ENCODE data around the gene MALSU1. TPM values are rescaled to one million over a fixed set of nuclear protein-coding genes. Genes with fewer than 3 reads are reported as not detected.

The MALSU1 gene
- polyA plus RNA-seq, 1 of the 3 experiments (the other 2 are of a cell fraction), result 102 TPM

DNA sequence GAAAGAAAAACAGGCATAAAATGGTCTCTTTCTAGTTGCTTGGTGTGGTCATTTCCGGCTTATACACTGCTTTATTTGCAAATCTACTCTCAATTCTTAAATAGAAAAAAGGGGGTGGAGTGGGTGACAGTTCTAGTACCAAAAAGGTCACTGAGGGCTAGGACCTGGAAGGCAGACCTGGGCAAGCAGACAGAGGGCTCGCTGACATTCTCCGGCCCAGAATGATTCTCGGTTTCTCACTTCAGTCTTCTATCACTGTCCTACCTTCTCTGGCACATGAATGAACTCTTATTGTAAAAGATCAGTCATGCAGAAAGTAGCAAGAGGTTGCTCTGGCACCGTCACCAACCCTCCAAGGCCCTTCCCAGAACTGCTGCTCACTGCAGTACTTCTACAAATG lies 54.0 kb downstream of the MALSU1 start (continued):
- no peak for TF ChIP-seq NRF1 (IDR thresholded peaks at IDR 0.05; ENCODE audit: low read depth, low read length)

DNA sequence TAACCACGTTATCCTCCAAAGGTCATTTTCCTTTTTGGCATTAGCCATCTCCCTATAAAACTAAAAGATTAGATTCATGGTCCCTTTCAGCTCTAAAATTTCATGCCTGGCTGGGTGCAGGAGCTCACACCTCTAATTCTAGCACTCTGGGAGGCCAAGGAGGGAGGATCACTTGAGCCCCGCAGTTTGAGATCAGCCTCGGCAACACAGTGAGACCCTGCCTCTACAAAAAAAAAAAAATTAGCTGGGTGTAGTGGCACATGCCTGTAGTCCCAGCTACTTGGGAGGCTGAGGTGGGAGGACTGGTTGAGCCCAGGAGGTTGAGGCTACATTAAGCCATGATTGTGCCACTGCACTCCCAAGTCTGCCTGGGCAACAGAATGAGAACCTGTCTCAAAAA lies 57.0 kb downstream of the MALSU1 start:
- Histone ChIP-seq H3K79me2 (ENCODE audit: insufficient read depth) (peaks cover 78% of the 10 kb centered on the region), H3K4me2 (no peak overlapping the region), H3K27ac (ENCODE audit: low read depth in 2 of 2, low read length in 1 of 2) (peak overlapping the region in 1 of 2 experiments; percentile 58; a peak in 2 of 4 replicates), H4K20me1 (ENCODE audit: insufficient read depth) (peaks cover 10% of the 10 kb centered on the region; the same call in 1 of the 2 replicates), H3K4me1 (ENCODE audit: control insufficient read depth in 1 of 2, insufficient read depth in 2 of 2, low read depth in 1 of 2, low read length in 1 of 2) (peaks cover 0 to 13% of the 10 kb centered on the region in 2 experiments; a peak in 1 of 4 replicates), H3K9me2 (no peaks in the 10 kb centered on the region), H3K36me3 (replicated peaks in 1 of 2; ENCODE audit: control insufficient read depth in 1 of 2, insufficient read depth in 2 of 2, low read length in 1 of 2) (peaks cover 13 to 15% of the 10 kb centered on the region in 2 experiments), H3F3A (replicated peaks; ENCODE audit: insufficient read depth) (peaks cover 37% of the 10 kb centered on the region), H3K27me3 (ENCODE audit: insufficient read depth) (no peaks in the 10 kb centered on the region), H3K4me3 (ENCODE audit: low read depth in 2 of 2, low read length in 1 of 2) (no peak overlapping the region), H2AFZ (ENCODE audit: low read depth) (no peak overlapping the region), H3K9ac (no peak overlapping the region), H3K9me3 (no peaks in the 10 kb centered on the region)
- TF ChIP-seq FOSL2 (IDR thresholded peaks at IDR 0.05; ENCODE audit: borderline replicate concordance, low read depth) (no peak), EZH2phosphoT487 (IDR thresholded peaks at IDR 0.05; ENCODE audit: borderline replicate concordance, low read depth) (no peak), RXRA (IDR thresholded peaks at IDR 0.05; ENCODE audit: borderline replicate concordance, low read depth) (no peak), MEF2A (IDR thresholded peaks at IDR 0.05; ENCODE audit: borderline replicate concordance, low read depth) (no peak), POLR2AphosphoS5 (IDR thresholded peaks at IDR 0.05; ENCODE audit: low read depth, low read length) (no peak)
- TF ChIP-seq, protein P1, sequence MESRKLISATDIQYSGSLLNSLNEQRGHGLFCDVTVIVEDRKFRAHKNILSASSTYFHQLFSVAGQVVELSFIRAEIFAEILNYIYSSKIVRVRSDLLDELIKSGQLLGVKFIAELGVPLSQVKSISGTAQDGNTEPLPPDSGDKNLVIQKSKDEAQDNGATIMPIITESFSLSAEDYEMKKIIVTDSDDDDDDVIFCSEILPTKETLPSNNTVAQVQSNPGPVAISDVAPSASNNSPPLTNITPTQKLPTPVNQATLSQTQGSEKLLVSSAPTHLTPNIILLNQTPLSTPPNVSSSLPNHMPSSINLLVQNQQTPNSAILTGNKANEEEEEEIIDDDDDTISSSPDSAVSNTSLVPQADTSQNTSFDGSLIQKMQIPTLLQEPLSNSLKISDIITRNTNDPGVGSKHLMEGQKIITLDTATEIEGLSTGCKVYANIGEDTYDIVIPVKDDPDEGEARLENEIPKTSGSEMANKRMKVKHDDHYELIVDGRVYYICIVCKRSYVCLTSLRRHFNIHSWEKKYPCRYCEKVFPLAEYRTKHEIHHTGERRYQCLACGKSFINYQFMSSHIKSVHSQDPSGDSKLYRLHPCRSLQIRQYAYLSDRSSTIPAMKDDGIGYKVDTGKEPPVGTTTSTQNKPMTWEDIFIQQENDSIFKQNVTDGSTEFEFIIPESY (IDR thresholded peaks at IDR 0.05; ENCODE audit: borderline replicate concordance, low read depth), result no peak
- ChIA-PET CTCF (interaction anchor here (1.0 to 1.3 kb wide), 3 partner anchors 9 to 23 kb away, joined by 3 to 4 read pairs (median 4); no protein-coding TSS in a partner anchor), POLR2A (no interaction called here)
- DNase-seq, result no peak
- WGBS (ENCODE audit: low lambda C conversion rate), result 64% methylated on average over 3 of the region's 3 CpGs

DNA sequence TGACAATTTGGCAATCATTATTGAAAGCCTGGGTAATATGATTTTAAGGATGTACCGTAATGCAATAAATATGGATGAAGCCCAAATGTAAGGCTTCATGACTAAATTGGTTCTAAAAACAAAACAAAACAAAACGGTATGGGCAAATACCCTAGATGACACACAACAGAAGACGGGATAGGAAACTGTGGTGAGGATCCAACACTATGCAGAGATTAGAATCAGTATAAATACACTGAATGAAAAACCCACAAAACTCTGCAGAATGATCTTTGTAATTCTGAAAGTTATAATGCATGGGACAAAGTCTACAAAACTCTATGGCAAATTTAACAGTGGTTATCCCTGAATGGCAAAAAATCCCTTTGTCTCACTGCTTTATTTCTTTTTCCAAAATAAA lies 57.6 kb downstream of the MALSU1 start:
- peaks cover 77% of the 10 kb centered on the region for H3K79me2 ChIP-seq (ENCODE audit: insufficient read depth)
- H3K27me3 ChIP-seq (ENCODE audit: insufficient read depth), result no peaks in the 10 kb centered on the region
- no peak overlapping the region; the same call in 1 of the 2 replicates for H3K9ac ChIP-seq
- peaks cover 0 to 11% of the 10 kb centered on the region in 2 experiments; a peak in 1 of 4 replicates for H3K4me1 ChIP-seq (ENCODE audit: control insufficient read depth in 1 of 2, insufficient read depth in 2 of 2, low read depth in 1 of 2, low read length in 1 of 2)
- peaks cover 33% of the 10 kb centered on the region for H3F3A ChIP-seq (replicated peaks; ENCODE audit: insufficient read depth)
- no peak overlapping the region; a peak in 1 of 4 replicates for H3K4me3 ChIP-seq (ENCODE audit: low read depth in 2 of 2, low read length in 1 of 2)
- 62% methylated on average over 3 of the region's 3 CpGs for WGBS (ENCODE audit: low lambda C conversion rate)
- H3K36me3 ChIP-seq (replicated peaks in 1 of 2; ENCODE audit: control insufficient read depth in 1 of 2, insufficient read depth in 2 of 2, low read length in 1 of 2), result peaks cover 16 to 21% of the 10 kb centered on the region in 2 experiments
- ChIA-PET CTCF (interaction anchor here (1.0 to 1.3 kb wide), 3 partner anchors 8 to 23 kb away, joined by 3 to 4 read pairs (median 4); no protein-coding TSS in a partner anchor), POLR2A (no interaction called here)
- no peaks in the 10 kb centered on the region for H3K9me3 ChIP-seq
- no peak overlapping the region for H2AFZ ChIP-seq (ENCODE audit: low read depth)
- peaks cover 10% of the 10 kb centered on the region; the same call in 1 of the 2 replicates for H4K20me1 ChIP-seq (ENCODE audit: insufficient read depth)
- DNase-seq, result no peak
- TF ChIP-seq RAD21 (IDR thresholded peaks at IDR 0.05; ENCODE audit: low read length), result no peak
- TF ChIP-seq, protein P2, sequence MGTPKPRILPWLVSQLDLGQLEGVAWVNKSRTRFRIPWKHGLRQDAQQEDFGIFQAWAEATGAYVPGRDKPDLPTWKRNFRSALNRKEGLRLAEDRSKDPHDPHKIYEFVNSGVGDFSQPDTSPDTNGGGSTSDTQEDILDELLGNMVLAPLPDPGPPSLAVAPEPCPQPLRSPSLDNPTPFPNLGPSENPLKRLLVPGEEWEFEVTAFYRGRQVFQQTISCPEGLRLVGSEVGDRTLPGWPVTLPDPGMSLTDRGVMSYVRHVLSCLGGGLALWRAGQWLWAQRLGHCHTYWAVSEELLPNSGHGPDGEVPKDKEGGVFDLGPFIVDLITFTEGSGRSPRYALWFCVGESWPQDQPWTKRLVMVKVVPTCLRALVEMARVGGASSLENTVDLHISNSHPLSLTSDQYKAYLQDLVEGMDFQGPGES (IDR thresholded peaks at IDR 0.05; ENCODE audit: low read depth, low read length), result no peak
- no peak for TF ChIP-seq NRF1 (IDR thresholded peaks at IDR 0.05; ENCODE audit: low read depth, low read length)
- TF ChIP-seq NFIC (IDR thresholded peaks at IDR 0.05; ENCODE audit: borderline replicate concordance), result no peak
- peak; percentile 24; the same call in 1 of the 2 replicates for TF ChIP-seq TCF12 (IDR thresholded peaks at IDR 0.05)
- no peaks in the 10 kb centered on the region for H3K9me2 ChIP-seq
- H3K27ac ChIP-seq (ENCODE audit: low read depth in 2 of 2, low read length in 1 of 2), result peak overlapping the region in 1 of 2 experiments; percentile 58; a peak in 2 of 4 replicates
- H3K4me2 ChIP-seq, result peak overlapping the region; percentile 56
